NOMO-1 (cell line): Measurements from ENCODE around the gene ISL2.

Experiments used
- DNase-seq, 2 experiments: peaks; one replicate each; lab custom pipeline; 2025; ENCODE audit not compliant: unreplicated experiment in 2 of 2; lab: John Stamatoyannopoulos, UW

Gene ISL2

GRCh38 chr15:76368122-76368621, 31.6 kb downstream of the ISL2 start:
- DNase-seq = no peak

DNA sequence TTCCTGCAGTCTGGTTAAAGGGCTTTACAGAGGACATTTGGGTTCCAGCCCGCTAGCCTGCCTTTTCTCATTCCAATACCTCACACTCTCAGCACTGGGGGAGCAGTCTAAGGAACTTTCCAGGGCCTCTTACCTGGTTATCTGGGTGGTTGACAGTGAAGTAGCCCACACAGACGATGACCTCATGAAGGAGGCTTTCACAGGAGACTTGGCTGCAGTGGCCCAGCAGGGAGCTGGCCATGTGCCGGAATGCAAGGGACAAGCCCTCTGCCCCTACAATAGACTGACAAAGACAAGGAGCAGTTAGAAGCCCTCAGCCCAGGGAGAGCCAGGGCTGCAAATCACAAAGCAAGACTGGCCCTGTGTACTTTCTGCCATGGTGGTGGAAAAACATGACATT, 39.5 kb downstream of the ISL2 start:
- no peak for DNase-seq

DNA sequence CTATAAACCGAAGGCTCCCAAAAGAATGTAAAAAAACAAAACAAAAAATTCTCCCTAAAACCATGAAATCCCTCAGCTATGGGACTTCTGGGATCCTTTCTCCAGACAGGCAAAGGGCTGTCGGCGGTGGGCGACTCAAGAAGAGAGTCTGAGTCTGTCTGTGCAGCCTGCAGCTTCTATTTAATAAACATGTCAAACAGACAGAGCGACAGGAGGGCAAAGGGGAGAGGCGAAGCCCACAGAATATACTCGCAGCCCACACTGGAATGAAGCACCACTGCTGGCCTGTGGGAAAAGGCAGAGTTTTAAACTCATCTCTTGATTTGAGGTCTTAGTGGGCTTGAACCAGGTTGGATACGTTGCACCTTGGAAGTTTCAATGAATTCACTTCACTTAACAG, 40.2 kb downstream of the ISL2 start:
- DNase-seq = no peak

- no peak for DNase-seq
Observed at GRCh38 chr15:76377217-76377616, 40.6 kb downstream of the ISL2 start.

DNA sequence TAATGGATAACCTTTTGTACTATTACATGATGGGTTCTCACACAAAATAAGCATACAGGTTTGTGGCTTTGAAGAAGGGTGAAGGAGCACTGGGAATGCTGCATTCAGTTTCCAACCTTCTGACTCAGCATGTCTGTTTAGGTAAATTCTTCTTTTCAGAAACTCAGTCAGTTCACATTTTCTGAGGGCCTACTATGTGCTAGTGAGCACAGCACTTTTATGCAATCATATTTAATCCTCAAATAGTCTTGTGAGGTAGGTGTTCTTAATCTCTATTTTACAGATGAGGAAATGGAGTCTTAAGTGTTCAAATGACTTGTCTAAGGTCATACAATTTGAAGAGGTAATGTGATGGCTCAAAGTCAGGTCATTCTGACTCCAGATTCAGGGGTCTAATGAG, 41.2 kb downstream of the ISL2 start:
- no peak for DNase-seq

DNA sequence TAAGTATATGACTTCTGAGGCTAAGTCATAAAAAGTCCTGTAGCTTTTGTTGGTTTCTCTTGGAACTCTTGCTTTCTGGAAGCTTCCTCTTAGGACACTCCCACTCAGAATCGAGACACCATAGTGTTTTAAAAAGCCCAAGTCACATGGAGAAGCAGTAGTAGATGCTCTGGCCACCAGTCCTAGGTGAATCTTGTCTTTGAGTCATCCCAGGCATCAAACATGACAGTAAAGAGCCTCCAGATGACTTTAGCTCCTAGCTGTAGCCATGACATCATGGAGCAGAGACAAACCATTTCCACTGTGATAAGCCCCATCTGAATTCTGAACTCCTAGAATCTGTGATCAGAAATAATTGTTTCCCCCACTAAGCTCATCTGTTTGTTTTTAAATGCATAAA, 42.1 kb downstream of the ISL2 start:
- DNase-seq = no peak

DNA sequence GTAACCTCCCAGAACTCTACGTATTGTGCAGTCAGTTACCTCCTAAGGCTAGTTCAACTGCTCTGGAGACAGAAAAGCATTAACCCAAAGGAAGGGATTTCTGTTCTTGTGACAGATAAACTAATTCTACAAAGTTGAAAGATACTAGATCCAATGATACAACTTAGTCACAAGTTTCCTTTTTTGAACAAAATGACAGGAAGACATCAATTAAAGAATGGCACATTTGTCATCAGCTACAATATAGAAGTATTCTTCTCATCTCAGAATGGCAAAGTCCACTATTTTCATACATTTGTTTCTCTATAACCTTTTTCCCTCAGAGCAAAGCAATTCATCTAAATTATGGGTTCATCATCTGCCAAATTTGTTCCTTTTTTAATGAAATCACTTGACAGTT, 43.7 kb downstream of the ISL2 start:
- DNase-seq = peak in 1 of 2 experiments; percentile 50

DNA sequence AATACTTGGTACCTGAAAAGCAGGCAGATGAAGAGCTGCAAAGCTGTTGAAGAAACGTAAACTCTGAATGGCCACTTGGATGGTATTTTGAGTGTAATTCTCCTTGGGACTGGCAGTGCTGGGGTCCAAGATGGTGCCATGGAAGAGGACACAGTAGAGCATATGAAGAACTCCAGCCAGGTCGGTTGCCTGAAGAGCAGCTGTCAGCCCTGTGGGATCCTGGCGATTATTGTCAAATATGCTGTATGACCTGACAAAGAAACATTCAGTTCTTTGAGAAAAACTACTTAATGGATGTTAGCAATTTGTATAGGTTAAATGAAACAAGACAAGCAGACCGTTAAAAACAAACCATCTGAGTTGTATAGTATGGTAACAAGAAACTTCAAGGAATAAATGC, 44.8 kb downstream of the ISL2 start:
- DNase-seq = no peak

DNA sequence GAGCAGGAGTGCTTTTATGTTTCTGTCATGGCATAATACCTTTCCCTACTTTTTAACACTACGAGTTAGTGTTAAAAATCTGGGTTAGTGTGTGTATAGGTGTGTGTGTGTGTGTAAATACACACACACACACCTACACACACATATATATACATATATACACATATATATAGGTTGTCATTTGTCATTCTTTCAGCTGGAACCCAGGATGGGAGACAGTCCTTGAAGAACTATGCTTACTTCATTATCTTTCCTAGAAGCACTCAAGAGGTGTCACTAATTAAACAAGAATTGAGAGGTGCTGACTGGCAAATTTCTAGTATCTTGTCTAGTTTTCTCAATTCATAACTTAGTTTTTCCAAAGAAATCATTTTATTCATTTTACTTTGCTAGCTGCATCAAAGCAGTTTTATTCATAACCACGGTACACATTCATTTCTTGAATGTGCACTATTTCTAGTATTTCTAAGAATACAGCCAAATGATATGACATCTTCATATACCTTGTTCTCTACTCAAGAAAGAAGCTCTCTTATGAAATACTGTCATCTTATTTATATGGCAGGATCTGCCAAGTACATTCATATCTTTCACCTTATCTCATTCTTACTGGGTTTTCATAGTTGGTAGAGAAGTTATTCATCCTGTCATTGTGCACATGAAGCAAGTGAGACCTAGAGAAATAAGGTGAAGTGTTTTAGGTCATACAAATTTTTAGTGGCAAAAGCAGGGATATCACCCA, 46.6 kb downstream of the ISL2 start:
- DNase-seq = no peak

DNA sequence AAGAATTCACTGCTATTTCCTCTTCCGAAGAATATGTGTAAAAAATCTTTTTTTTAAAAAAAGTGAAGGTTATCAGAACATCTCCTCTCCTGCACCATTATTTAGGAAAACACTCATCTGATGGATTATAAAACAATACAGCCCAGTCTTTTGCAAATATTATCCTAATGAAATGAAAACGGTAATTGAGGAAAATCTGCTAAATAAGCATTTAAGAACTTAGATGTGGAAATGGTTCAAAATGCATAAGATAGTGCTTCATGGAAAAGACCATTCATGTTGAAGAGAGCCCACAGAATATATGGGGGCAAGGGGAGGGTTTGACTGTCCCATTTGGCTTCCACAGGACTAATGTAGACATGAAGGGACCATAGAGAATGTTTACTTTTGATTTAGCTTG, 47.8 kb downstream of the ISL2 start:
- no peak for DNase-seq

DNA sequence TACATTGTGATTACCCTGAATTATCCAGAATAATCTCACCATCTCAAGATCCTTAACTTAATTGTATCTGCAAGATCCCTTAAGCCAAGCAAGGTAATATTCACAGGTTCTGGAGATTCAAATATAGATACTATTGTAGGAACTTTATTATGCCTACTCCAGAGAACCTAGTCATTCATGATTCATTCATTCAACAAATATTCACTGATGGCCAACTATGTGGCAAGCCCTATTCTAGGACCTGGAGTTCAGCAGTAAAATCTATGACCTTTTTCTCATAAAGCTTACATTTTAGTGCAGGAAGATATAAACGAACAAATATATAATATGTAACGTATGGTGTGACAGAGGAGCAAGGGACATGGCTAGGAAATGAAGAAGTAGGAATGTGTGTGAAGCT, 49.6 kb downstream of the ISL2 start:
- no peak for DNase-seq

GRCh38 chr15:76386926-76387325, 50.4 kb downstream of the ISL2 start:
- DNase-seq = no peak

GRCh38 chr15:76390571-76390970, 54.0 kb downstream of the ISL2 start:
- no peak for DNase-seq

GRCh38 chr15:76391309-76391708, 54.7 kb downstream of the ISL2 start:
- DNase-seq = no peak

DNA sequence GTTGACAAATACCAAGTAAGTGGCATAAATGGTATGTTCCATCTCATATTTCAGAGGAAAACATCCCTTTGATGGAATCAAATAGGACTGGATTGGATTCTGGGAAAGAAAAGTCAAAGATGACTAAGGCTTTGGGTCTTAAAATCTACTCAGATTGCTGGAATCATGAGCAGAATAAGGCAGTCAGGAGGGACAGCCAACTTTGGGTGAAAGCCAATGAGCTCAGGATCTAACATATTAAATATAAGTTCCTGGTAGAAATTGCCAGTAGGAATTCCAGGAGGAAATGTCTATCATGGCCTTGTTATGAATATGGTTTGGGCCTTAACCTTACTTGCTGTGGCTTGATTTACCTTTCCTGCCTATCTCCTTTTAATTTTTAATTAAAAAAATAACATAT, 55.3 kb downstream of the ISL2 start:
- DNase-seq = no peak
